HepG2 (cell line): ENCODE results near the gene ACOXL. TPM values are rescaled to one million over a fixed set of nuclear protein-coding genes. Genes with fewer than 3 reads are reported as not detected.

Experiments
- ATAC-seq: fragments of 200-7000 bp; cut with Tn5 transposase; 3 replicates; pipeline ENCODE4 v1.9.1; 2020; ENCODE audit warnings: mild to moderate bottlenecking, moderate library complexity
- BruUV-seq: library from RNA; stranded (reverse); fragments of 400-500 nt; replicated peaks from 2 replicates; lab custom pipeline; 2021; lab: Mats Ljungman, UMichigan
- CTCF ChIA-PET: fragments of 300-600 bp; formaldehyde crosslinking; extraction: SDS; loops from one replicate; lab custom pipeline; 2021; ENCODE audit warnings: low total read pairs, inconsistent platforms, low intra/inter-chr PET ratio; lab: Yijun Ruan, JAX
- POLR2A ChIA-PET: fragments of 350-600 bp; sonication (Branson Sonifier 250); formaldehyde crosslinking; loops from one replicate; lab custom pipeline; 2020; ENCODE audit warnings: antibody characterized with exemption, inconsistent platforms; lab: Yijun Ruan, JAX
- DNase-seq: peaks from one replicate; pipeline ENCODE4 v3.0.0-alpha.2; 2015; ENCODE audit warnings: low spot score
- FAIRE-seq: peaks from 3 replicates; lab custom pipeline; 2011; peaks lifted over from hg19 to GRCh38; lab: Jason Lieb, UNC
- H2AFZ ChIP-seq: one replicate; pipeline ENCODE4 v1.6.1; 2011; ENCODE audit warnings: low read length, inconsistent platforms
- H3K27ac ChIP-seq: fragments of 300-600 bp; 3 replicates; pipeline ENCODE4 v1.8.0; 2011; ENCODE audit warnings: mixed run types, mild to moderate bottlenecking, mixed read lengths, low read length, inconsistent platforms; ENCODE audit not compliant: insufficient read depth; ENCODE audit errors: extremely low read length
- H3K27me3 ChIP-seq, 2 experiments: fragments of 200-600 bp in 1 of 2; 2 replicates in 1 of 2; 3 replicates in 1 of 2; pipeline versions ENCODE4 v1.6.0 to v1.8.0; 2011; ENCODE audit warnings: low read length in 2 of 2, mild to moderate bottlenecking in 2 of 2, moderate library complexity in 2 of 2, inconsistent platforms in 1 of 2; ENCODE audit not compliant: insufficient read depth in 2 of 2, control insufficient read depth in 1 of 2
- H3K36me3 ChIP-seq, 2 experiments: fragments of 200-600 bp in 1 of 2; replicated peaks in 1 of 2; 2 replicates in 1 of 2; 3 replicates in 1 of 2; pipeline versions ENCODE4 v1.5.1 to v1.8.0; 2011; ENCODE audit warnings: low read length in 2 of 2, inconsistent platforms in 1 of 2; ENCODE audit not compliant: insufficient read depth in 2 of 2, control insufficient read depth in 1 of 2
- H3K4me1 ChIP-seq: 2 replicates; pipeline ENCODE4 v1.5.1; 2012; ENCODE audit warnings: low read length, inconsistent platforms; ENCODE audit not compliant: insufficient read depth
- H3K4me2 ChIP-seq: 2 replicates; pipeline ENCODE4 v1.6.0; 2011; ENCODE audit warnings: low read depth, low read length, inconsistent platforms
- H3K4me3 ChIP-seq, 3 experiments: fragments of 200-600 bp in 1 of 3; sonication (generic), shearing (Covaris generic) in 1 of 3; replicated peaks in 1 of 3; 2 replicates each; pipeline ENCODE4 v1.5.1; 2011 to 2016; ENCODE audit warnings: low read length in 3 of 3, inconsistent platforms in 2 of 3, low read depth in 2 of 3, mild to moderate bottlenecking in 2 of 3, control low read depth in 1 of 3, mixed read lengths in 1 of 3; ENCODE audit not compliant: insufficient read depth in 1 of 3
- H3K79me2 ChIP-seq: one replicate; pipeline ENCODE4 v1.6.1; 2011; ENCODE audit warnings: low read length, inconsistent platforms; ENCODE audit not compliant: insufficient read depth
- H3K9ac ChIP-seq: 2 replicates; pipeline ENCODE4 v1.6.0; 2011; ENCODE audit warnings: mild to moderate bottlenecking, low read depth, low read length, inconsistent platforms; ENCODE audit not compliant: insufficient read depth
- H3K9me3 ChIP-seq: 2 replicates; pipeline ENCODE4 v1.5.1; 2012; ENCODE audit warnings: mild to moderate bottlenecking, low read length
- H4K20me1 ChIP-seq: 2 replicates; pipeline ENCODE4 v1.6.0; 2011; ENCODE audit warnings: inconsistent platforms, mild to moderate bottlenecking, low read length, moderate library complexity; ENCODE audit not compliant: insufficient read depth
- ATF5 ChIP-seq: sonication (generic); formaldehyde crosslinking; IDR thresholded peaks from 2 replicates; pipeline ENCODE4 v1.4.0; 2020; ENCODE audit warnings: mild to moderate bottlenecking, low read depth, missing genetic modification reagents
- CBX1 ChIP-seq: IDR thresholded peaks from one replicate; pipeline ENCODE4 v1.6.1; 2016; ENCODE audit warnings: antibody characterized with exemption, low read depth
- DZIP1 ChIP-seq: sonication (generic); formaldehyde crosslinking; IDR thresholded peaks from 2 replicates; pipeline ENCODE4 v1.5.0; 2020; ENCODE audit warnings: mild to moderate bottlenecking, missing genetic modification reagents
- EED ChIP-seq: sonication (generic); formaldehyde crosslinking; IDR thresholded peaks from 2 replicates; pipeline ENCODE4 v1.5.0; 2020; ENCODE audit warnings: mild to moderate bottlenecking, missing genetic modification reagents
- HBP1 ChIP-seq: IDR thresholded peaks from 2 replicates; pipeline ENCODE4 v1.6.1; 2016; ENCODE audit warnings: low read depth, control low read depth
- HNF1B ChIP-seq: sonication (generic); formaldehyde crosslinking; IDR thresholded peaks from 2 replicates; pipeline ENCODE4 v1.5.1; 2020; ENCODE audit warnings: mild to moderate bottlenecking, moderate library complexity, missing genetic modification reagents
- MTA3 ChIP-seq: sonication (generic); formaldehyde crosslinking; IDR thresholded peaks from 2 replicates; pipeline ENCODE4 v1.4.0; 2020; ENCODE audit warnings: missing genetic modification reagents
- SIX4 ChIP-seq: sonication (generic); formaldehyde crosslinking; IDR thresholded peaks from 2 replicates; pipeline ENCODE4 v1.4.0; 2020; ENCODE audit warnings: missing genetic modification reagents
- SKI ChIP-seq: fragments of 450-650 bp; IDR thresholded peaks from one replicate; pipeline ENCODE4 v1.6.1; 2018; ENCODE audit warnings: mild to moderate bottlenecking; ENCODE audit not compliant: partially characterized antibody
- TMF1 ChIP-seq: sonication (generic); formaldehyde crosslinking; IDR thresholded peaks from 2 replicates; pipeline ENCODE4 v1.8.1; 2022; ENCODE audit warnings: low read depth, missing genetic modification reagents
- YEATS4 ChIP-seq: sonication (generic); formaldehyde crosslinking; IDR thresholded peaks from 2 replicates; pipeline ENCODE4 v1.4.0; 2020; ENCODE audit warnings: missing genetic modification reagents, borderline replicate concordance
- ZBTB10 ChIP-seq: sonication (generic); formaldehyde crosslinking; IDR thresholded peaks from 2 replicates; pipeline ENCODE4 v1.4.0; 2020; ENCODE audit warnings: missing genetic modification reagents, borderline replicate concordance
- ZFP82 ChIP-seq: sonication (generic); formaldehyde crosslinking; IDR thresholded peaks from 2 replicates; pipeline ENCODE4 v1.5.1; 2020; ENCODE audit warnings: mild to moderate bottlenecking, missing genetic modification reagents, borderline replicate concordance
- ZNF282 ChIP-seq: fragments of 450-650 bp; IDR thresholded peaks from 2 replicates; pipeline ENCODE4 v1.6.1; 2018; ENCODE audit not compliant: partially characterized antibody
- WGBS: methylation state at CpG from one replicate; pipeline ENCODE4 v1.1.6; 2017; ENCODE audit warnings: low lambda C conversion rate; 5-methylcytosine and 5-hydroxymethylcytosine counted together
- in situ Hi-C: cut with HindIII; loops from 2 replicates; pipeline ENCODE4 v1.10.0; 2017; ENCODE audit warnings: low pct_unique_long_range_greater_than_20kb; ENCODE audit not compliant: extremely low pct_ligation_motif_present
- intact Hi-C: fragments of 100-400 bp; cut with micrococcal nuclease; formaldehyde crosslinking; loops from one replicate; pipeline ENCODE4 v1.10.0; 2022; ENCODE audit not compliant: unreplicated experiment
- polyA plus RNA-seq, 8 experiments: library from polyadenylated mRNA; depleted of rRNA in 3 of 8; stranded (reverse) in 7 of 8; unstranded in 1 of 8; fragments of >200 nt; fragmentation: Illumina TruSeq in 4 of 8; extraction: Trizol in 4 of 8; gene quantifications; 2 replicates each; pipeline versions ENCODE4 v1.2.1 to v1.2.3, GENCODE V29; 2011 to 2016; ENCODE audit warnings: low read depth in 4 of 8, missing spikeins in 1 of 8, mixed read lengths in 1 of 8; ENCODE audit not compliant: insufficient read depth in 1 of 8
- total RNA-seq, 5 experiments: library from RNA; depleted of rRNA; stranded (reverse); fragments of >200 nt; fragmentation: Illumina TruSeq; extraction: Trizol; gene quantifications; 2 replicates each; pipeline ENCODE4 v1.2.3, GENCODE V29; 2016; ENCODE audit warnings: low read depth in 1 of 5

ACOXL gene
- total and polyA plus RNA-seq, 2 of the 13 experiments (the other 11 are each of a cell fraction or from before 2014, with no cell fraction given): not detected

- Histone ChIP-seq H3K36me3 (no peaks in the 10 kb centered on the region), H3K4me2 (no peak overlapping the region), H3K27me3 (peaks cover 3 to 64% of the 10 kb centered on the region in 2 experiments; a peak in 4 of 5 replicates), H3K9ac (no peak overlapping the region), H4K20me1 (no peaks in the 10 kb centered on the region), H3K27ac (no peak overlapping the region), H3K79me2 (no peaks in the 10 kb centered on the region), H3K4me1 (no peaks in the 10 kb centered on the region), H2AFZ (no peak overlapping the region), H3K4me3 (no peak overlapping the region), H3K9me3 (no peaks in the 10 kb centered on the region)
- no peak for DNase-seq
- in situ Hi-C loops: no loop called here
- ATAC-seq: no peak; the same call in 1 of the 3 replicates
- FAIRE-seq: no peak
- POLR2A ChIA-PET: no interaction called here
- no TSS peak for BruUV-seq
- 60% methylated on average over 10 of the region's 12 CpGs for WGBS
- CTCF ChIA-PET: no interaction called here
- intact Hi-C loops: no loop called here
- no peak for TF ChIP-seq ZFP82 (CRISPR knock-in tag)
- no peak for TF ChIP-seq SKI
- TF ChIP-seq HBP1 (CRISPR knock-in tag): no peak
- no peak for TF ChIP-seq ZBTB10 (CRISPR knock-in tag)
- no peak for TF ChIP-seq EED (CRISPR knock-in tag)
- TF ChIP-seq YEATS4 (CRISPR knock-in tag): no peak
- no peak for TF ChIP-seq ATF5 (CRISPR knock-in tag)
- no peak for TF ChIP-seq MTA3 (CRISPR knock-in tag)
- no peak for TF ChIP-seq ZNF282
- TF ChIP-seq SIX4 (CRISPR knock-in tag): no peak
- TF ChIP-seq TMF1 (CRISPR knock-in tag): no peak
- no peak for TF ChIP-seq DZIP1 (CRISPR knock-in tag)
- no peak for TF ChIP-seq HNF1B (CRISPR knock-in tag)
- TF ChIP-seq CBX1: no peak
Measured at GRCh38 chr2:111041398-111042202, 309.2 kb downstream of the ACOXL start.
